Measurements from ENCODE around the gene STRADA. TPM values are rescaled to one million over a fixed set of nuclear protein-coding genes. Genes with fewer than 3 reads are reported as not detected.

Gene STRADA, protein sequence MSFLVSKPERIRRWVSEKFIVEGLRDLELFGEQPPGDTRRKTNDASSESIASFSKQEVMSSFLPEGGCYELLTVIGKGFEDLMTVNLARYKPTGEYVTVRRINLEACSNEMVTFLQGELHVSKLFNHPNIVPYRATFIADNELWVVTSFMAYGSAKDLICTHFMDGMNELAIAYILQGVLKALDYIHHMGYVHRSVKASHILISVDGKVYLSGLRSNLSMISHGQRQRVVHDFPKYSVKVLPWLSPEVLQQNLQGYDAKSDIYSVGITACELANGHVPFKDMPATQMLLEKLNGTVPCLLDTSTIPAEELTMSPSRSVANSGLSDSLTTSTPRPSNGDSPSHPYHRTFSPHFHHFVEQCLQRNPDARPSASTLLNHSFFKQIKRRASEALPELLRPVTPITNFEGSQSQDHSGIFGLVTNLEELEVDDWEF
- 17.3 and 19.7 TPM in 2 replicates for total RNA-seq

DNA sequence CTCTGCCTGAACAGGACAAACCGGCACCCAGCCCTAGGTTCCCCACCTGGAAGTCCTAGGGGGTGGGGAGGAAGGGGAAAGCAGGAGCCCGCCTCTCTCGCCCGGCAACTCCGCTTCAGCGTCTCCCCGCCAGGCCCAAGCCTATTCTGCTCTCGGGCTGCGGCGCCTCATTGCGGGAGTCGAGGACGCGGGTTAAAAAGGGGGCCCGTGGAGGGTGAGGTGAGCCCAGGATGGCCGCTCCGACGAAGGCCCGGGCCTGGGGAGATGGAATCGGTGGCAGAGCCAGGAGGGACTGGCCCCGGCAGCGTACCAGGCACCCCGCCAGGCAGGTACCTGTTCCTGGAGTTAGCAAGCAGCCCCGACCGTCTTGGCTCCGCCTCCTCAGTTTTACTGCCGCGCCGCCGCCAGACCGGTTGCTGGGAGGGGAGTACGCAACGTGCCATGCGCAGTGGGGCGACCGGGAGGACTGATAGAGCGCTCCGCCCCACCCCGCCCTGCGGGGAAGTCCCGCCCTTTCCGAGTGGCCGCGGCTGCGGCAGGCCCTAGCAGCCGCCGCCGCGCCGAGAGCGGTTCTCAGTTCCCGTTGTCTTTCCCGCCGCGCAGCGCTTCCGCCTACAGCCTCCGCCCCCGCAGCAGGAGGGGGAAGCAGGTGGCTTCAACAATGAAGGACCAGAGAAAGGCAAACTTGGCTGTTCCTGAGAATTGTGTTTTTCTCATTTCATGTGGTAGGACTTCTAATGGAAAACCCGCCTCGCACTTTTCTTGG, at the start of gene STRADA:
Gene STRADA (minus strand): TSS at position 392 of the 766 bp plus-strand sequence. CDS start 13,430 bp downstream, outside the sequence.

DNA sequence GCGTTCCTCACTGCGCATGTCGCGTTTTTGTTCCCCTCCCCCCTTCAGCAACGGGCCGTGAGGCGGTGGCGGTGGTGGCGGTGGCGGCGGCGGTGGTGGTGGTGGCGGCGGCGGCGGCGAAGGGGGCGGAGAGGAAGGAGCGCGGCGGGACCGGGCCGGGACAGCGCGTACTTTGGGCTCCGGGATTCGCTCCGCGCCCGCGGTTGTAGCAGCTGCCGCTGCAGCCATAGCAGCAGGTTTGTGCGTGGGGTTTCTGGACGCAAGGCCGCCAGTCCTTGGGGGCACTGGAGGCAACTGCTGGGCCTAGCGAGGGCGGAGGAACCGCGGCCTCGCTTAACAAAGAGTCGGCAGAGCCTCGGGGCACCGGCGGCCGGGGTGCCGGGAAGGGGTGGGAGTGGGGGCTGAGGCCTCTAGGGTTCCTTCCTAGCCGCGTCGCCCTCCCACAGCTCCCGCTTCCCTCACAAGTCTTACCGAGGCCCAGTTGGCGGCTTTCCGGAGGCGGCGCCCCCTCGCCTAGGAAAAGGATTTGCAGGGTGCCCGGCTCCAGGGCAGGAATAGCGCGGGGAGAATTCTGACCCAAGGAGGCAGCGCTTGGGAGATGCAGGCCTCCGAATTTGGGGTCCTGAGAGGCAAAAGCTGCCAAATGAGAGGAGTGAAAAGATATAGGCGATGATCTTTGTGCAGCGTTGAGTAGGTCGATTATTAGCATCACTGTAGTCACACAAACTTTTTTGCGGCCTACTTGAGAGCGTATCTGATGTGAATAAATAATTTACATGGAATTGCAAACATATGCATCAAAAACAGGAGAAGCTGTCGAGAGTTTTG, 32.8 kb upstream of the STRADA start, which contains the start of gene DDX42:
Gene DDX42 (plus strand): TSS at position 30 of the 828 bp plus-strand sequence. CDS start 12,880 bp downstream, outside the sequence.

DNA sequence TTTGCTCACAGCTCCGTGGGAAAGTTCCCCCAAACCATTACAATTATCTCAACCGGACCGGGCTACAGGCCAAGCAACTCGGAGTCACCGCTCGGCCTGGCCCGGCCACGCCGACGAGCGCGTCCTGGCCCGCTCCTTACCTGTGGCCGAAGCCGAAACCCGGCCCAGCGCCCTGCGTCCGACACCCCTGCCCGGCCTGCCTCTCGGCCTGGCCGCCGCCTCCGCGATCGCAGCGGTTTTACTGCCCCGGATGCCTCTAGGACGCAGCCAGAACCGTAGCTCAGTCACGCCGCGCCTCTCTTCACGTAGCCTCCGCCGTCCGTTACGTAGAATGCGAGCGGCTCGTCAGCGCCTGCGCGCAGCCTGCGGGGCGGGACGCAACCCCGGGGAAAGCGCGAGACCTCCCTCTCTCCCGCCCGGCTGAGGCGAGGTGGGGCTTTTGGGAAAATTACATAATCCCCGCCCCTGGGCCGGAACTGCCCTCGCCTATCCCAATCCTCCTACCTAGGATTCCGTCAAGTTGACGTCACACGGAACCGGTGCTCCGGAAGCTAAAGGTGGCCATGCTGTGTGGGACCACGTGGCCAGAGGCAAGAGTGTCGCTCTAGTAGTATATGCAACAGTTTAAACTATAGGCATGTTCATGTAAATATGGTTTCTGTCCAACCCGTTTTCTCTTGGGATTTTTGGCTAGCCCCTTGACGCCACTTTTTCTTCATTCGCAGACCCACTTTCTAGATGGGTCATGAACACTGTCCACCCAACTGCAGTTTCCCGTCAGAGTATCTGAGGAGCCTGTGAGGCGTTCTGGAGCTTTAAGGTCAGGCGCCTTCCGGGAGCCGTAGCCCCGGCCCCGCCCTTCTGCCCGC, 31.9 kb upstream of the STRADA start, which contains the start of gene CCDC47:
Gene CCDC47 (minus strand): TSS at position 326 of the 869 bp plus-strand sequence. CDS start 7,422 bp downstream, outside the sequence.

DNA sequence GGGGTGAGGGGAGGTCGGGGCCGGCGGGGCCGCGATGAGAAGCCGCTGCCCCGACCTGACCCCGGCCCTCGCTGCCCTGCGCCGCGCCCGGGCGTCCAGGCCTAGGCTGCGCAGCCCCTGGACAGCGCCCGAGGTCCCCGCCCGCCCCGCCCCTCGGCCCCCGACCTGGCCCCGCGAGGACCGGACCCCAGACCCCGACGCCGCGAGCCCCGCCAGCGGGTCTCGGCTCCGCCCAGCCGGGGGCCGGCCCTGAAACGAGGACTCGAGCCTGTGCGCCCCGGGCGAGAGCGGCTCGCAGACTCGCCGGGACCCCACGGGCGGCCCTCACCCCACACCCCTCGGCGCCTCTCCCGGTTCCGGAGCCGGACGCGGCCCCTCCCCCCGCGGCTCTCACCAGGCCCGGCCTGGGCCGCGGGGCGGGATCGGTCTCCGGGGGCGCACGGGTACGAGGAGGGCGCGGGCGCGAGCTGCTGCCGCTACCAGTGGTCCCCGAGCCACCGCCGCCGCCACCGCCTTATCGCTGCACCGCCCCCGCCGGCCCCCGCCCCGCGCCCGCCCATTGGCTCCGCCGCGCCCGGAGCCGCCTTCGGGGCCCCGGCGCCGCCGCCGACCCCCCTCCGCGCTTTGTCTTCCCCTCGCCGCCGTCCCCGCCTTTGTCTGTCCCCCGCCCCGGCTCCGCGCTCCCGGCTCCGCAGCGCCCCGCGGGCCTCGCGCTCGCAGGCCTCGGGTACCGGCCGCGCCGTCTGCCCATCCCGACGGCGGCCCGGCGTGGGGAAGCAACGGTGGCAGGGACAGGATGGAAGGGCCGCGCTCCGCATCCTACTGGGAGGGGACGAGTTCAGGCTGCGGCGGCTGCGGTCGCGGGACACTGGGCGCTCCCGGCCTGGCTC, 41.7 kb downstream of the STRADA start, which contains the start of gene LIMD2:
Gene LIMD2 (minus strand): TSS at position 488 of the 890 bp plus-strand sequence. CDS start 827 bp downstream, outside the sequence.

Other genes with a start within 250 kb of the STRADA start
- gene KCNH6, start 218.4 kb downstream of the STRADA start, total RNA-seq = not detected in 2 replicates
- gene DCAF7, start 191.3 kb downstream of the STRADA start, total RNA-seq = 8.2 and 8.8 TPM in 2 replicates
- 12.6 and 14.1 TPM in 2 replicates for gene TACO1, start 140.9 kb downstream of the STRADA start, total RNA-seq
- 18.3 and 38.5 TPM in 2 replicates for gene MAP3K3, start 119.4 kb downstream of the STRADA start, total RNA-seq
- 2.0 and 3.3 TPM in 2 replicates for gene LIMD2, start 41.7 kb downstream of the STRADA start, total RNA-seq
- 52.5 and 59.6 TPM in 2 replicates for gene CCDC47, start 31.8 kb upstream of the STRADA start, total RNA-seq
- gene DDX42, start 32.4 kb upstream of the STRADA start, total RNA-seq = 58.6 and 60.1 TPM in 2 replicates
- 84.7 and 92.4 TPM in 2 replicates for gene PSMC5, start 85.6 kb upstream of the STRADA start, total RNA-seq
- 61.0 and 66.5 TPM in 2 replicates for gene FTSJ3, start 85.9 kb upstream of the STRADA start, total RNA-seq
- 73.2 and 101 TPM in 2 replicates for gene SMARCD2, start 100.9 kb upstream of the STRADA start, total RNA-seq
- gene CSH2, start 131.9 kb upstream of the STRADA start, total RNA-seq = not detected in 2 replicates
- not detected in 2 replicates for gene GH2, start 140.1 kb upstream of the STRADA start, total RNA-seq
- gene CSH1, start 154.8 kb upstream of the STRADA start, total RNA-seq = not detected in 2 replicates
- gene CSHL1, start 169.5 kb upstream of the STRADA start, total RNA-seq = 0.16 TPM in 1 of 2 replicates, not detected in the other
- not detected in 2 replicates for gene GH1, start 177.0 kb upstream of the STRADA start, total RNA-seq
- gene CD79B, start 190.5 kb upstream of the STRADA start, total RNA-seq = 0.09 and 0.16 TPM in 2 replicates
- 0.09 and 0.16 TPM in 2 replicates for gene SCN4A, start 231.1 kb upstream of the STRADA start, total RNA-seq

Measured in bronchial smooth muscle cell (primary cell).